ENCODE data around the gene CYBA. TPM values are rescaled to one million over a fixed set of nuclear protein-coding genes. Genes with fewer than 3 reads are reported as not detected.

Gene CYBA
- total RNA-seq, 1 donor from 2014 or later: 51.7 TPM

GRCh38 chr16:88616736-88617135 is 34.1 kb downstream of the CYBA start:
- peaks cover 5% of the 10 kb centered on the region for H3K36me3 Mint-ChIP-seq (ENCODE audit: low read depth)
- no peak for TF ChIP-seq CTCF (IDR thresholded peaks at IDR 0.05)
- H3K27me3 Mint-ChIP-seq (ENCODE audit: low read depth): no peaks in the 10 kb centered on the region
- DNase-seq (ENCODE audit: low spot score): no peak
- H3K9me3 Mint-ChIP-seq (ENCODE audit: low read depth): no peaks in the 10 kb centered on the region
- no peak overlapping the region for H3K4me3 Mint-ChIP-seq (ENCODE audit: unreplicated experiment)
- no peak overlapping the region for H3K27ac Mint-ChIP-seq (ENCODE audit: unreplicated experiment)
- peaks cover 22% of the 10 kb centered on the region for H3K4me1 Mint-ChIP-seq (ENCODE audit: low read depth)

GRCh38 chr16:88616320-88616719 is 34.5 kb downstream of the CYBA start:
- Mint-ChIP-seq H3K9me3 (ENCODE audit: low read depth) (no peaks in the 10 kb centered on the region), H3K4me3 (ENCODE audit: unreplicated experiment) (no peak overlapping the region), H3K27ac (ENCODE audit: unreplicated experiment) (no peak overlapping the region), H3K36me3 (ENCODE audit: low read depth) (peaks cover 5% of the 10 kb centered on the region), H3K27me3 (ENCODE audit: low read depth) (no peaks in the 10 kb centered on the region), H3K4me1 (ENCODE audit: low read depth) (peaks cover 22% of the 10 kb centered on the region)
- DNase-seq (ENCODE audit: low spot score): no peak
- no peak for TF ChIP-seq CTCF (IDR thresholded peaks at IDR 0.05)

- Mint-ChIP-seq H3K9me3 (ENCODE audit: low read depth) (no peaks in the 10 kb centered on the region), H3K27ac (ENCODE audit: unreplicated experiment) (peak overlapping the region; percentile 76), H3K36me3 (ENCODE audit: low read depth) (peaks cover 11% of the 10 kb centered on the region), H3K27me3 (ENCODE audit: low read depth) (no peaks in the 10 kb centered on the region), H3K4me1 (ENCODE audit: low read depth) (peaks cover 22% of the 10 kb centered on the region), H3K4me3 (ENCODE audit: unreplicated experiment) (no peak overlapping the region)
- no peak for TF ChIP-seq CTCF (IDR thresholded peaks at IDR 0.05)
- no peak for DNase-seq (ENCODE audit: low spot score)
These were observed 35.9 kb downstream of the CYBA start for GRCh38 chr16:88614818-88615580.

GRCh38 chr16:88613911-88614817 is 36.7 kb downstream of the CYBA start:
- no peaks in the 10 kb centered on the region for H3K9me3 Mint-ChIP-seq (ENCODE audit: low read depth)
- H3K27me3 Mint-ChIP-seq (ENCODE audit: low read depth): no peaks in the 10 kb centered on the region
- no peak for DNase-seq (ENCODE audit: low spot score)
- H3K4me1 Mint-ChIP-seq (ENCODE audit: low read depth): peaks cover 22% of the 10 kb centered on the region
- peak overlapping the region; percentile 88 for H3K27ac Mint-ChIP-seq (ENCODE audit: unreplicated experiment)
- H3K4me3 Mint-ChIP-seq (ENCODE audit: unreplicated experiment): no peak overlapping the region
- H3K36me3 Mint-ChIP-seq (ENCODE audit: low read depth): peaks cover 14% of the 10 kb centered on the region
- TF ChIP-seq CTCF (IDR thresholded peaks at IDR 0.05): no peak

- no peak for DNase-seq (ENCODE audit: low spot score)
- Mint-ChIP-seq H3K4me1 (ENCODE audit: low read depth) (peaks cover 19% of the 10 kb centered on the region), H3K36me3 (ENCODE audit: low read depth) (peaks cover 16% of the 10 kb centered on the region), H3K27ac (ENCODE audit: unreplicated experiment) (no peak overlapping the region), H3K27me3 (ENCODE audit: low read depth) (no peaks in the 10 kb centered on the region), H3K9me3 (ENCODE audit: low read depth) (no peaks in the 10 kb centered on the region), H3K4me3 (ENCODE audit: unreplicated experiment) (no peak overlapping the region)
- TF ChIP-seq CTCF (IDR thresholded peaks at IDR 0.05): no peak
These were observed 37.6 kb downstream of the CYBA start for GRCh38 chr16:88613293-88613692.

Measured in chondrocyte (in vitro differentiated cells).